Fibroblast of upper back skin (primary cell): ENCODE results near the gene ACTR3C.
"Not testable (repeated sequence)": the region's sequence is repeated elsewhere in the genome, so short reads cannot be mapped to it uniquely, and the experiment has no call there.

Experiments used
- DNase-seq: peaks from one replicate; pipeline ENCODE4 v3.0.0-alpha.2; 2013

Gene ACTR3C

DNA sequence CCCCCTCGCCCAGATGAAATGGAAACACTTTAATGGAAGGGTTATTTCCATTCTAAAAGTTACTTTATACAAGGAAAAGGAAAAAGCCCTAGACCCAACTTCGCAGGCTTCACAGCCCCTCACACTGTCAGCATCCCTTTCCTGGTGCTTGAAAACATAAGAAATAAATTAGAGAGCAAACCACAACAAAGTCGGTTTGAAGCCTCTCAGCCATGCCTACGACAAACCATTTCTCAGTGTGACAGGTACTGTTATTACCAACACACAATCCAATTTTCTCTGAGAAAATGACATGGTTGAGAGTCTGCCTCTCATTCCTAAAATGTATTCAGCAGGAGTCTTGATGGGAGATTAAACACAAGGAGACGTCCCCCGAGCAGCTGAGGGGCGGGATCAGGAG lies 51.4 kb downstream of the ACTR3C start:
- not testable (repeated sequence) for DNase-seq

GRCh38 chr7:150270101-150270824 lies 53.1 kb downstream of the ACTR3C start:
- not testable (repeated sequence) for DNase-seq

DNA sequence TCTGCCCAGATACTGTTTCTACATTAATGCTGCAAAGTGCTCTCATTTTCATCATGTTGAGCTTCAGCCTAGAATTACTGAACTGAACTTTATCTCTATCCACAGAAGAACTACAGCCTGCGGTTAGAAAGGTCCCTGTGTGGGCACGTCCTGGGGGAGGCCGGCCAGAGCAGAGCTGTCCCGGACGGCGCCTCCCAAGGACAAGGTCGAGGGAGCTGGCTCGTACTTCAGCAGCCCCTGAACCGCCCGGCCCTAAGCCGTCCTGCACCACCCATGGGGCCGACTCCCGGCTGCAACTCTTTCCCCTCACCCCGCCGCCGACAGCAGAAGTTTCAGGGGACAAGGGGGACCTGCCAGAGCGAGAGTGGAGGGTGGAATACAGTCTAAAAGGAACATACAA lies 54.5 kb downstream of the ACTR3C start:
- DNase-seq = not testable (repeated sequence)

DNA sequence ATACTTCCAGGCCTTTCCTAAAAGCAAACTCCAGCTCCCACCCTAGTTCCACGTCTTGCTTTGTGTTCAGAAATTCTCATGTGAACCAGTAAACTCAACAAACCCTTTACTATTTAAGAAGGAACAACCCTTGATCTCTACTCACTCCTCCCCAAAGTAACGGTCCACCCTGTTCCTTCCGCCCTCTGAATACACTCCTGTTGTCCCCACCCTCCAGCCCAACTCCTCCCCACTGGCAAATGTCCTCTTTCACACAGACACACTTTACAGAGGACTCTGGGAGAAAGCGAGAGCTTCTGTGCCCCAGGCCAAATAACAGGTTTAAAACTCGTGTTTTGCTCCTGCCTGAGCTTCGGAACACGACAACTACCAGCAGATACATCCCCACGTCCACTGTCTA lies 55.1 kb downstream of the ACTR3C start:
- not testable (repeated sequence) for DNase-seq

DNA sequence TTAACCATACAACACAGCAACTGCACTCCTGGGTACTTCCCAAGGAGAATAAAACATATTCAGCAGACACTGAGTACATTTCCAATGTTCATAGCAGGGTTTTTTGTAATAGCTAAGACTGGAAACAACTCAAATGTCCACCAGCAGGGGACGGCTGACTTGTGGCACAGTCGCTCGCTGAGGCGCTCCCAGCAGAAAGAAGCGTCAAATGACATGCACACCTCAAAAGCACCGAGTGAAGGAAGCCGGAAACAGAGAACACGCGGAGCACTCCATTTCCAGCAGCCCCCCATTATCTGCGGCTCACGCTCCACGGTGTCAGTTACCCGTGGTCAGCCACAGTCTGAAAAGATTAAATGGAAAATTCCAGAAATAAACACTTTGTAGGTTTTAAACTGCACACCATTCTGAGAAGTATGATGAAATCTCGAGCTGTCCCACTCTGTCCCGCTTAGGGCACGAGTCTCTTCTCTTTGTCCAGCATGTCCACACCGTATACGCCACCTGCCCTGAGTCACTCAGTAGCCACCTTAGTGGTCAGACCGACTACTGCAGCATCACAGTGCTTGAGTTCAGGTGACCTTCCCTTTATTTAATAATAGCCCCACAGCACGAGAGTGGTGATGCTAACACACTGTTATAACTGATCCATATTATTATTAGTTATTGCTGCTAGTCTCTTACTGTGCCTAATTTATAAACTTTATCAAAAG lies 56.2 kb downstream of the ACTR3C start:
- not testable (repeated sequence) for DNase-seq

GRCh38 chr7:150262656-150263055 lies 60.7 kb downstream of the ACTR3C start:
- not testable (repeated sequence) for DNase-seq

GRCh38 chr7:150247745-150248144 lies 75.6 kb downstream of the ACTR3C start:
- not testable (repeated sequence) for DNase-seq

- DNase-seq = not testable (repeated sequence)
Measured at GRCh38 chr7:150245208-150245607, 78.1 kb downstream of the ACTR3C start.

GRCh38 chr7:150242935-150243334 lies 80.4 kb downstream of the ACTR3C start:
- DNase-seq = not testable (repeated sequence)

GRCh38 chr7:150225444-150225843 lies 97.9 kb downstream of the ACTR3C start:
- DNase-seq = not testable (repeated sequence)

DNA sequence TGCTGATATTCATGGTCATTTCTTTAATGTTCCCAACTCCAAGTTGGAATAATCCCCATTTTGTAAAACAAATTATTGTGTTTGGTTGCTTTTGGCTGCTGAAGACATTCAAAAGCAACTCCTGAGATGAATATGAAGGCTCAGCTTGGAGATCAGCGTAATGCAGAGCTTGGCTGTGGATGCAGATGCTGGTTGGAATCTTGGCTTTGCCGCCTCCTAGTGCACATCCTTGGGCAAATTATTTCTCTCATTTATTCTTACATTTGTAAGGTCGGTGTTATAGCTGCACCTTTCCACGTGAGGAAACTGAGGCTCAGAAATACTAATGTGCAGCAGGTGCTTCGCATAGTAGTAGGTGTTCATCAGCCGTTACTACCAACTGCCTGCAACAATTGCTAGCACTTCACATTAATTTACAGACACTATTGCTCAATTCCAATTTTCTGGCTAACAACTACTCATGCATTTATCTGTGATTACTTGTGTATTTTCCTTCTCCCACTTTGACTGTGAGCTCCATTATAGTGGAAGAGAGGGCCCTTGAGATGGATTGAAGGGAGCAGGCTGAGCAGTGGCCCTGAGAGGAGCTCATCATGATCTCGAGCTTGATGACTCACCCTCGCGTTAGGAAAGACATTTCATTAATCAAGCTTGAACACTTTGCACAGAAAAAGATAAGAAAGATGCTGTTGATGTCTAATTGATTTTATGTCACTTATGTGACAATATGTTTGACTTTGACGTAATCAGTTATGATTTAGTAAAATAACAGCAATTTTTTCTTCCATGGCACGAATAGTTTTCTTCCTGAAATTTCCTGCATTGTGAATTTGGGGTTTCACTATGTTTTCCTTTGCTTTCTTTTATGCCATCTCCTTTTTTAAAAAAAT lies 101.0 kb downstream of the ACTR3C start:
- DNase-seq = not testable (repeated sequence)

GRCh38 chr7:150220673-150221181 lies 102.6 kb downstream of the ACTR3C start:
- DNase-seq = not testable (repeated sequence)

GRCh38 chr7:150219941-150220658 lies 103.2 kb downstream of the ACTR3C start:
- not testable (repeated sequence) for DNase-seq

GRCh38 chr7:150206848-150207247 lies 116.5 kb downstream of the ACTR3C start:
- not testable (repeated sequence) for DNase-seq

DNA sequence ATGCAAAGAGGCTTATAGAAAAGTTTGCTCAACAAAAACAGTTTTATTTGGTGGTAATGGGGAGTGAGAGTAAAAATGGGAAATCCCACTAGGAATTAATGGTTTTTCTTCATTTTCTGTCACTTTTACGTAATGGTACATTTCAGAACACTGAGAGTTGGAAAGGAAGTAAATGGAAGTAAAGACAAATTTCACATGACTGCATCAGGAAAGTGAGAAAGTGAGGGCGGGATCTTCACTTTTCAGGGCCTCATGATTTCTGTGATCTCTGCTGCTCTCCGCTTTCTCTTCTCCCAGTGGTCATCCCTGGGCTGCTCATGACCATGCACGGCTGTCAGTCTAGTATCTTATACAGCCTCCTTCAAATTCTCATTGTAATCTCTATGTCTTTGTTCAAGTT lies 117.5 kb downstream of the ACTR3C start:
- DNase-seq = not testable (repeated sequence)

- not testable (repeated sequence) for DNase-seq
Measured at GRCh38 chr7:150204577-150204976, 118.8 kb downstream of the ACTR3C start.

GRCh38 chr7:150202894-150203293 lies 120.5 kb downstream of the ACTR3C start:
- DNase-seq = not testable (repeated sequence)
